Activated B cell treated with CpG ODN at 0.5 μM for 24 hours (primary cell): Measurements from ENCODE around the gene TSNAXIP1. TPM values are rescaled to one million over a fixed set of nuclear protein-coding genes. Genes with fewer than 3 reads are reported as not detected.
"Not testable (repeated sequence)": the region's sequence is repeated elsewhere in the genome, so short reads cannot be mapped to it uniquely, and the experiment has no call there.

Experiments
- ATAC-seq: fragments of 200-7000 bp; cut with Tn5 transposase; one replicate; pipeline ENCODE4 v1.10.0; 2021; ENCODE audit warnings: low read depth, mild to moderate bottlenecking, moderate library complexity
- CTCF ChIA-PET: fragments of 350-600 bp; sonication (Branson Sonifier 250); formaldehyde crosslinking; loops from one replicate; lab custom pipeline; 2021; ENCODE audit warnings: antibody characterized with exemption; lab: Charles Lee
- POLR2A ChIA-PET: fragments of 350-600 bp; sonication (Branson Sonifier 250); formaldehyde crosslinking; loops from one replicate; lab custom pipeline; 2021; ENCODE audit warnings: antibody characterized with exemption; lab: Charles Lee
- DNase-seq: peaks from one replicate; pipeline ENCODE4 v3.0.0; 2022
- H3K27ac Mint-ChIP-seq: one replicate; pipeline ENCODE4 v1.8.0; 2020; ENCODE audit warnings: mixed read lengths
- H3K27me3 Mint-ChIP-seq: one replicate; pipeline ENCODE4 v1.8.0; 2021; ENCODE audit warnings: mixed read lengths
- H3K36me3 Mint-ChIP-seq: one replicate; pipeline ENCODE4 v1.8.0; 2021; ENCODE audit warnings: low read depth, mixed read lengths
- H3K4me1 Mint-ChIP-seq: one replicate; pipeline ENCODE4 v1.8.0; 2021; ENCODE audit warnings: mixed read lengths
- H3K4me3 Mint-ChIP-seq: one replicate; pipeline ENCODE4 v1.8.0; 2020; ENCODE audit warnings: mild to moderate bottlenecking, mixed read lengths
- H3K9me3 Mint-ChIP-seq: one replicate; pipeline ENCODE4 v1.8.0; 2020; ENCODE audit warnings: mixed read lengths
- CTCF ChIP-seq: fragments of 200-600 bp; IDR thresholded peaks from one replicate; pipeline ENCODE4 v1.8.0; 2022; ENCODE audit warnings: antibody characterized with exemption, mild to moderate bottlenecking
- intact Hi-C: fragments of 100-400 bp; cut with micrococcal nuclease; formaldehyde crosslinking; loops from one replicate; pipeline ENCODE4 v1.15.1; 2024
- total RNA-seq: library from RNA; stranded (reverse); gene quantifications from 2 replicates; pipeline ENCODE4 v1.2.3, GENCODE V29; 2022

TSNAXIP1 gene
- total RNA-seq, 1 donor from 2014 or later = 1.9 TPM

GRCh38 chr16:67828651-67829050 is 22.0 kb downstream of the TSNAXIP1 start:
- no peaks in the 10 kb centered on the region for H3K27me3 Mint-ChIP-seq
- no peak overlapping the region for H3K4me3 Mint-ChIP-seq
- peaks cover 35% of the 10 kb centered on the region for H3K36me3 Mint-ChIP-seq
- ATAC-seq (no peak), DNase-seq (no peak)
- intact Hi-C loops = no loop called here
- ChIA-PET POLR2A (no interaction called here), CTCF (no interaction called here)
- no peak overlapping the region for H3K27ac Mint-ChIP-seq
- peaks cover 9% of the 10 kb centered on the region for H3K4me1 Mint-ChIP-seq
- H3K9me3 Mint-ChIP-seq = no peaks in the 10 kb centered on the region
- no peak for TF ChIP-seq CTCF

- ChIA-PET CTCF (interaction anchor here (1.2 to 3.5 kb wide), 4 partner anchors 10 to 160 kb away, joined by 3 to 20 read pairs (median 5); partner anchors contain the start of genes RANBP10 and TSNAXIP1), POLR2A (interaction anchor here (0.6 to 1.7 kb wide), 6 partner anchors 12 to 267 kb away, joined by 3 to 21 read pairs (median 4); partner anchors contain the start of genes NUTF2 and PSMB10)
- no peak for DNase-seq
- no peak for TF ChIP-seq CTCF
- intact Hi-C loops = loop anchor here (1.0 kb wide), 4 partner anchors 9 to 27 kb away; partner anchors contain the start of genes NUTF2, RANBP10, THAP11 and TSNAXIP1
- ATAC-seq = no peak
- H3K36me3 Mint-ChIP-seq = peaks cover 31% of the 10 kb centered on the region
- H3K9me3 Mint-ChIP-seq = no peaks in the 10 kb centered on the region
- H3K27ac Mint-ChIP-seq = no peak overlapping the region
- H3K4me1 Mint-ChIP-seq = peaks cover 14% of the 10 kb centered on the region
- peak overlapping the region; percentile 86 for H3K4me3 Mint-ChIP-seq
- H3K27me3 Mint-ChIP-seq = no peaks in the 10 kb centered on the region
Observed at GRCh38 chr16:67833030-67833414, 26.3 kb downstream of the TSNAXIP1 start.

GRCh38 chr16:67833415-67834241 is 26.9 kb downstream of the TSNAXIP1 start:
- intact Hi-C loops = loop anchor here (1.0 kb wide), 4 partner anchors 9 to 27 kb away; partner anchors contain the start of genes NUTF2, RANBP10, THAP11 and TSNAXIP1
- peak overlapping the region; percentile 56 for H3K27ac Mint-ChIP-seq

GRCh38 chr16:67834242-67834614 is 27.5 kb downstream of the TSNAXIP1 start:
- Mint-ChIP-seq H3K27ac (peak overlapping the region; percentile 56), H3K36me3 (peaks cover 20% of the 10 kb centered on the region), H3K9me3 (no peaks in the 10 kb centered on the region), H3K27me3 (no peaks in the 10 kb centered on the region), H3K4me3 (peak overlapping the region; percentile 86), H3K4me1 (peaks cover 14% of the 10 kb centered on the region)
- ChIA-PET POLR2A (interaction anchor here (0.5 to 1.7 kb wide), 7 partner anchors 11 to 175 kb away, joined by 3 to 21 read pairs (median 4); partner anchors contain the start of genes ACD, NUTF2, PSMB10 and RANBP10), CTCF (interaction anchor here (1.6 to 3.5 kb wide), 3 partner anchors 9 to 161 kb away, joined by 5 to 20 read pairs (median 5); no protein-coding TSS in a partner anchor)
- TF ChIP-seq CTCF = no peak
- intact Hi-C loops = no loop called here
- DNase-seq = no peak
- no peak for ATAC-seq

More at GRCh38 chr16:67833415-67834241, 26.9 kb downstream of the TSNAXIP1 start:
- peaks cover 14% of the 10 kb centered on the region for H3K4me1 Mint-ChIP-seq
- DNase-seq (peak; percentile 91), ATAC-seq (peak; percentile 100)
- POLR2A ChIA-PET = interaction anchor here (0.5 to 1.7 kb wide), 11 partner anchors 11 to 411 kb away, joined by 3 to 21 read pairs (median 4); partner anchors contain the start of genes ACD, NUTF2, PLA2G15 and PSMB10
- no peaks in the 10 kb centered on the region for H3K27me3 Mint-ChIP-seq
- H3K9me3 Mint-ChIP-seq = no peaks in the 10 kb centered on the region
- peak overlapping the region; percentile 86 for H3K4me3 Mint-ChIP-seq
- no peak for TF ChIP-seq CTCF
- peaks cover 26% of the 10 kb centered on the region for H3K36me3 Mint-ChIP-seq
- CTCF ChIA-PET = interaction anchor here (1.2 to 3.5 kb wide), 4 partner anchors 10 to 161 kb away, joined by 3 to 20 read pairs (median 5); partner anchors contain the start of genes RANBP10 and TSNAXIP1

GRCh38 chr16:67837190-67837589 is 30.5 kb downstream of the TSNAXIP1 start:
- intact Hi-C loops, H3K36me3 Mint-ChIP-seq: not testable (repeated sequence)
- POLR2A ChIA-PET = interaction anchor here (1.3 kb wide), 1 partner anchor 30 kb away, joined by 3 read pairs; the partner anchor contains the start of gene TSNAXIP1

More at GRCh38 chr16:67837190-67837589, 30.5 kb downstream of the TSNAXIP1 start:
- H3K27me3 Mint-ChIP-seq, H3K4me3 Mint-ChIP-seq, H3K27ac Mint-ChIP-seq, DNase-seq, H3K9me3 Mint-ChIP-seq, ATAC-seq: not testable (repeated sequence)
- peaks cover 19% of the 10 kb centered on the region for H3K4me1 Mint-ChIP-seq
- CTCF ChIA-PET = interaction anchor here (1.1 kb wide), 1 partner anchor 20 kb away, joined by 3 read pairs; no protein-coding TSS in a partner anchor
